HG03565 (cell line): Measurements from ENCODE around the gene ITIH1.
A peak's percentile ranks its signal among the peaks of the same experiment; 100 is the strongest.
"Not testable (repeated sequence)": the region's sequence is repeated elsewhere in the genome, so short reads cannot be mapped to it uniquely, and the experiment has no call there.

ENCODE experiments used
- ATAC-seq: cut with Tn5 transposase; IDR thresholded peaks from one replicate; pipeline ENCODE4 v1.9.1; 2021; ENCODE audit warnings: mild to moderate bottlenecking, moderate library complexity; ENCODE audit not compliant: unreplicated experiment

The ITIH1 gene, protein sequence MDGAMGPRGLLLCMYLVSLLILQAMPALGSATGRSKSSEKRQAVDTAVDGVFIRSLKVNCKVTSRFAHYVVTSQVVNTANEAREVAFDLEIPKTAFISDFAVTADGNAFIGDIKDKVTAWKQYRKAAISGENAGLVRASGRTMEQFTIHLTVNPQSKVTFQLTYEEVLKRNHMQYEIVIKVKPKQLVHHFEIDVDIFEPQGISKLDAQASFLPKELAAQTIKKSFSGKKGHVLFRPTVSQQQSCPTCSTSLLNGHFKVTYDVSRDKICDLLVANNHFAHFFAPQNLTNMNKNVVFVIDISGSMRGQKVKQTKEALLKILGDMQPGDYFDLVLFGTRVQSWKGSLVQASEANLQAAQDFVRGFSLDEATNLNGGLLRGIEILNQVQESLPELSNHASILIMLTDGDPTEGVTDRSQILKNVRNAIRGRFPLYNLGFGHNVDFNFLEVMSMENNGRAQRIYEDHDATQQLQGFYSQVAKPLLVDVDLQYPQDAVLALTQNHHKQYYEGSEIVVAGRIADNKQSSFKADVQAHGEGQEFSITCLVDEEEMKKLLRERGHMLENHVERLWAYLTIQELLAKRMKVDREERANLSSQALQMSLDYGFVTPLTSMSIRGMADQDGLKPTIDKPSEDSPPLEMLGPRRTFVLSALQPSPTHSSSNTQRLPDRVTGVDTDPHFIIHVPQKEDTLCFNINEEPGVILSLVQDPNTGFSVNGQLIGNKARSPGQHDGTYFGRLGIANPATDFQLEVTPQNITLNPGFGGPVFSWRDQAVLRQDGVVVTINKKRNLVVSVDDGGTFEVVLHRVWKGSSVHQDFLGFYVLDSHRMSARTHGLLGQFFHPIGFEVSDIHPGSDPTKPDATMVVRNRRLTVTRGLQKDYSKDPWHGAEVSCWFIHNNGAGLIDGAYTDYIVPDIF

DNA sequence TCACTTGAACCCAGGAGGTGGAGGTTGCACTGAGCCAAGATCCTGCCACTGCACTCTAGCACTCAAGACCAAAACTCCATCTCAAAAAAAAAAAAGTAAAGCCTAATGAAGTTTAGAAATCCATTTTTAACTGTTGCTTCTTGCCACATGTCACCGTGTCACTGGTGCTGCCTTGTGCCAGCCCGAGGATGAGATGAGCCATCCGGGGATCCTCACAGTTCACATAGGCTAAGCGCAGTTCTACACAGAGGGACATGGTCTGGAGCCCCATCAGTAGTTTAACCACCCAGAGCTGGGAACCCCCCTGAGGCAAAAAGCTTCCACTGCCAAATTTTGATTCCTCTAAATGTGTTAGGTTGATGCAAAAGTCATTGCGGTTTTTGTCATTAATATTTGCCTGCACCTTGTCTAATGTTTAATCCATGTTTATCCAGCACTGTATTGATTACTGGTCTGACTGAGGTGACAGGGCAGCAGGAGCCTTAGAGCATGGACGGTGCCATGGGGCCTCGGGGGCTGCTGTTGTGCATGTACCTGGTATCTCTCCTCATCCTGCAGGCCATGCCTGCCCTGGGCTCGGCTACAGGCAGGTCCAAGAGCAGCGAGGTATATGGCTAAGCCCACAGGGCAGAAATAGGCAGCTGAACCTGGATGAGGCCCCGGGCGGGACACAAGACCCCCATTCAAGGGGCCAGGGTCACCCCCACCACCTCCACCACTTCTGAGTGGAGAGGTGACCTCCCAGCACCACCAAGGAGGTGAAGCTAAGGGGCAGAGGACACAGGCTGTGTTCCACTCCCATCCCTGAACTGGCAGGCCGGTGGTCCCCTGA lies at the start of gene ITIH1:
Gene ITIH1, plus strand, starts transcription at position 473 of the 832 bp plus-strand sequence. Its CDS starts 17 bp downstream, at position 490.
- ATAC-seq = no peak

DNA sequence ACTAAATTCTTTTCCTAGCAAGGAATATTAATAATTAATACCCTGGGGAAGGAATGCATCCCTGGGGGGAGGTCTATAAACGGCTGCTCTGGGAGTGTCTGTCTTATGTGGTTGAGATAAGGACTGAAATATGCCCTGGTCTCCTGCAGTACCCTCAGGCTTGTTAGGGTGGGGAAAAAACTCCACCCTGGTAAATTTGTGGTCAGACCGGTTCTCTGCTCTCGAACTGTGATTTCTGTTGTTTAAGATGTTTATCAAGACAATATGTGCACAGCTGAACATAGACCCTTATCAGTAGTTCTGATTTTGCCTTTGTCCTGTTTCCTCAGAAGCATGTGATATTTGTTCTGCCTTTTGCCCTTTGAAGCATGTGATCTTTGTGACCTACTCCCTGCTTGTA lies 48.6 kb upstream of the ITIH1 start:
- ATAC-seq = not testable (repeated sequence)

DNA sequence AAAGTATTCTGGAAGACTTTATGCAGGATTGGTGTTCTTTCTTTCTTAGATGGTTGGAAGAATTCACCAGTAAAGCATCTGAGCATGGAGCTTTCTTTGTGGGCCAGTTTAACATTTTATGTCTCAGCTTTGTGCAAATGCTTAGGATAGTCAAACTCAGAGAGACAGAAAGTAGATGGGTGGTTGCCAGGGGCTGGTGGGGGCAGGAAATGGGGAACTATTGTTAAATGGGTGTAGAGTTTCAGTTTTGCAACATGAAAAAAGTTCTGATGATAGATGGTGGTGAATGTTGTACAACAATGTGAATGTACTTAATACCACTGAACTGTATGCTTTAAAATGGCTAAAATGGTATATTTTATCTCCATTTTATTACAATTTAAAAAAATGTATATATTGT lies 46.7 kb upstream of the ITIH1 start:
- ATAC-seq = no peak

DNA sequence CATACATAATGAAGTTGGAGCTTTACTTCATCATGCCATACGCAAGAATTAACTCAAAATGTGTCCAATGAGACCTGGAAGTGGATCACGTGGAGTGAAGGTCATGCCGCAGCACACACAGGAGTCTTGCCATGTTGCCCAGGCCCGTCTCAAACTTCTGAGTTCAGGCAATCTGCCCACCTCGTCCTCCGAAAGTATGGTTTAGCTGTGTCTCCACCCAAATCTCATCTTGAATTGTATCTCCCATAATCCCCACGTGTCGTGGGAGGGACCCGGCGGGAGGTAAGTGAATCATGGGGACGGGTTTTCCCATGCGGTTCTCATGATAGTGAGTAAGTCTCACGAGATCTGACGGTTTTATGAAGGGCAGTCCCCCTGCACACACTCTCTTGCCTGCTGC lies 45.8 kb upstream of the ITIH1 start:
- ATAC-seq = no peak

DNA sequence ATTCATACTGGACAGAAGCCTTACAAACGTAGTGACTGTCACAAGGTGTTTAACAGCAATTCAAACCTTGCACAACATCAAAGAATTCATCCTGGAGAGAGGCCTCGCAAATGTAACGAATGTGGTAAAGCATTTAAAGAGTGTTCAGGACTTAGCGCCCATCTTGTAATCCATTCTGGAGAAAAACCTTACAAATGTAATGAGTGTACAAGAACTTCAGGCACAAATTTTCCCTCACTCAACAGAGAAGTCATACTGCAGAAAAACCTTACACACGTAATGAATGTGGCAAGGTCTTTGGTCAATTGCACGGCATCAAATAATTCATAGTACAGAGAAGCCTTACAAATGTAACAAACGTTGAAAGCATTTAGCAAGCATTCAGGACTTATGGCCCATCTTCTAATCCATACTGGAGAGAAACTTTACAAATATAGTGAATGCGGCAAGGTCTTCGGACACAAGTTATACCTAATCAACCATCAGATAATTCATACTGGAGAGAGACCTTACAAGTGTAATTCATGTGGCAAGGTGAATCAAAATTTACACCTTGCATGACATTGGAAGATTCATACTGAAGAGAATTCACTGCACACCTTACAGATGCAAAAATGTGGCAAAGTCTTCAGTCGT lies 44.0 kb upstream of the ITIH1 start:
- ATAC-seq = no peak

DNA sequence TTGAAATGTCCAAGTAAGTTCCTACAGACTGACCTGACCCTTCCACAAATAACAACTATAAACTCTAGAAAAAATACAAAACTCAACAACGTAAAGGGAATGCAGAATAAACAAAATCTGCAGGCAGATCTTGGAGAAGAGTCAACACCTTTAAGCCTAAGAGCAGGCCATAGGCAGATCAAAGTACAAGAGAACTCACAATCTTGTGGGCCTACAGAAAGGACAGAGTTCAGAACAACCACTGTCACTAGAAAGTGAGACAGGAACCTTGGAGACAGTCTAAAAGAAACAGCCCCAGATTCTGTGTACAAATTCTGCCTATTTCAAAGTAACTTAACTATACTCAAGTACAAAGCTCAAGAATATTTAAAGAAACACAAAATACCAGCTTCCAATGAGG lies 37.7 kb upstream of the ITIH1 start:
- no peak for ATAC-seq

DNA sequence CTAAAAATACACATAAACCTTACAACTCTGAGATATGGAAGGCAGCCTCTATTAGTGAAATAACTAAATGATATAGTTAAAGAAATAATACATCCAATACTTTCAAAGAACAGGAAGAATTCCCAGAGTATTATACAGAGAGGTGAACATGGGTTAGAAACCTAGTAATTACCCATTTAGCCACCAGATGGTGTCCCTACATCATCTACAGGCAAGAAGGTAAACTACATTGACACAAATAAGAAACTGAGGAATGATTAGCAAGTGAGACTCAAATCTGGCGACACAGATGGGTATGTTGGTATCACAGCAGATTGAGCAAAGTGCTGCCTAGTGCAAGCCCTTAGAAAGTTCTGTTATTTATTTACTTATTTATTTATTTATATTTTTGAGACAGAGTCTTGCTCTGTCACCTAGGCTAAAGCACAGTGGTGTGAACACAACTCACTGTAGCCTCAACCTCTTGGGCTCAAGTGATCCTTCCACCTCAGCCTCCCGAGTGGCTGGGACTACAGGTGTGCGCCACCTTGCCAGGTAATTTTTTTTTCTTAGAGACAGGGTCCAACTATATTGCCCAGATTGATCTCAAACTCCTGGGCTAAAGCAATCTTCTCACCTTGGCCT lies 34.9 kb upstream of the ITIH1 start:
- ATAC-seq = no peak

DNA sequence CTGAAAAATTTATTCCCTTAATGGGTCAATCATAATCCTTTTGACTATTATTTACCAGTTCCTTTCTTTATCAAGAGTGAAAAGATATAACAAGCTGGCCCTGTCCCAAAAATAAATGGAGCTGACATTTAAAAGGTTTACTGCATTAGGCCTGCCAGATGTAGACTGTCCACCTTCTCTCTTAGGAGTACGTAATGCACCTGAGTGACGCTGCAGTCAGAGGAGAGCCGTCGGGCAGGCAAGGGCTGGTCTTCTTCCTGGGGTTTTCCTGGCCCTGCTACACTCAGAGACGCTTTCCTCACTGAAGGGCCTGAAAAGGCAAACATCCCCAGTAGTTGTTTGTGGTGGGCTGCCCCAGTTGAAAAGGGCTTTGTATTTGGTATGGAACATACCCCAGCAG lies 34.2 kb upstream of the ITIH1 start:
- no peak for ATAC-seq

DNA sequence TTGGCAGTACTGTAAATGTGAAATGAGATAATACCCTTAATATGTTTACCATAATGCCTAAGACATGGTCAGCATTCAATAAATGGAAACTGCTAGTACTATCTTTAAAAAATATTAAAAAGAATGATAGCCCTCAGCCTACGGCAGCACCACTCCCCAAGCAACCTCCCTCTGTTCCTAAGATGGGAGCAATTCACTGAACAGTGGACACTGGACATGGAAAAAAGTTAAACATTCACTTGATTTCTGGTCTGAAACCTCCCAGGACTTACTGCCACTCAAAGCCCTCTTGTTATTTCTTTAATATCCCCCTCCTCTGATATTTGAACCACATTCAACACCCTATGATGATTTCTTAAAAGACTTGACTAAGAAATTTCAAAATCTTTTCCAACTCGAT lies 33.7 kb upstream of the ITIH1 start:
- no peak for ATAC-seq

DNA sequence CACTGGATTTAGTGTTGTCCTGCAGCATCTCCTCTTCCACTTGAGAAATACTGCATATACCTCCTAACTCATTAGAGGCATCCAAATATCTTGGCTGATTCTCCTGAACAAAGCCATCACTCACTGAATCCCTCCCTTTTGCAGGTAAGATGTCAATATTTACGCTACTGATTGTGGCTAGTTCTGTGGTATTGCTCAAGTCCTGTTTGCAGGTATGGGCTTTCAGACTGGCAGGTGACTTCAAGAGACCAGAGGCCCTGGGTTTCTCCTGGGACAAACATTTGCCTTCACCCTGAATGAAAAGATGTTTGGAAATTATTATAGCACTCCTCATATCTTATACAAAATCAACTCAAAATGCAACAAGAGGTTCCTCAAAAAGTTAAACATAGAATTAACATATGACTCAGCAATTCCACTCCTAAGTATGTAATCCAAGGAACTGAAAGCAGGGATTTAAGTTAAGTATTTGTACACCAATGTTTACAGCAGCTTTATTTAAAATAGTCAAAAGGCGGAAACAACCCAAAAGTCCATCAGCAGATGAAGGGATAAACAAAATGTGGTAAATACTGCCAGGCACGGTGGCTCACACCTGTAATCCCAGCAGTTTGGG lies 25.2 kb upstream of the ITIH1 start:
- ATAC-seq = no peak

DNA sequence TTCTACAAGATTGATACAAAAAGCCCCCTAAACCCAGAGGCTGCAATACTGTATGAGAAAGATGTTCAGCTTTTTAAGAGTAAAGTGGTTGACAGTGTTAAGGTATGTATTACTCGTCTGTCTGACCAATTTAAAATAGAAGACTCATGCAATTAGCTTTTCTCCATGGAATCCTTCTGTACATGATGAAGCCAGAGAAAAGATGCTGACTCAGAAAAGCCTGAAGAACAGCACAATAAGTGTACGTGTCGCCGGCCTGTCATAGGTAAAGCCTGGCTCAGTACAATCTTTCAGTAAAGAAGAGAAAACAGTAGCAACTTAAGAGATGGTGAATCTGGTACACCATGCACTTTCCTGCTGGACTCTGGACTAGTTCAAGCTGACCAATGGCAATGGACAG lies 23.0 kb upstream of the ITIH1 start:
- ATAC-seq = no peak

DNA sequence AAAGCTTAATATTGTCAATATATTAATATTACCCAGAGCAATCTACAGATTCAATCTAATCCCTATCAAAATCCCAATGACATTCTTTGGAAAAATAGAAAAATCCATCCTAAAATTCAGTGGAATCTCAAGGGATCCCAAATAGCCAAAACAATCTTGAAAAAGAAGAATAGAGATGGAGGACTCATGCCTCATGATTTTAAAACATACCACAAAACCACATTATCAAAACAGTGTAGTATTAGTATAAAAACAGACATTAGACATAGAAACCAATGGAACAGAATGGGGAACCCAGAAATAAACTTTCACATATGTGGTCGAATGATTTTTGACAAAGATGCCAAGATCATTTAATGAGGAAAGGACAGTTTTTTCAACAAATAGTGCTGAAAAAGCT lies 21.3 kb upstream of the ITIH1 start:
- ATAC-seq = no peak

DNA sequence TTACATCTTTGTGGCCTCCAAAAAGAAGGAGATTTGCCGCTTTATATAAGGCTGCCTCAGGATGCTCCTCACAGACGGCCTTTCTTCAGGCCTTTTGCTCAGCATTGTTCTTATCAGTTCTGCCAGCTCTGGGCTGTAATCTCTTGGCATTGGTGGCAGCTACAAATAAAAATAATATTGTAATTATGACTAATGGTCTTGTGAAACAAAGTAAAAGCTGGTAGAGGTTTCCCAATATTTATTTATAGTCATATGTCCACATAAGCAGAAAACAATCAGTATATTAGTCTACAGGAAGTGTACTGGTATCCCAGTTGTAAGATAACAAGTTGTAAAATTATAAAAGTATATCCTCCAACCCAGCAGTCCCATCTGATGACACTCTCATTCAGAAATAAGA lies 13.9 kb upstream of the ITIH1 start:
- no peak for ATAC-seq

DNA sequence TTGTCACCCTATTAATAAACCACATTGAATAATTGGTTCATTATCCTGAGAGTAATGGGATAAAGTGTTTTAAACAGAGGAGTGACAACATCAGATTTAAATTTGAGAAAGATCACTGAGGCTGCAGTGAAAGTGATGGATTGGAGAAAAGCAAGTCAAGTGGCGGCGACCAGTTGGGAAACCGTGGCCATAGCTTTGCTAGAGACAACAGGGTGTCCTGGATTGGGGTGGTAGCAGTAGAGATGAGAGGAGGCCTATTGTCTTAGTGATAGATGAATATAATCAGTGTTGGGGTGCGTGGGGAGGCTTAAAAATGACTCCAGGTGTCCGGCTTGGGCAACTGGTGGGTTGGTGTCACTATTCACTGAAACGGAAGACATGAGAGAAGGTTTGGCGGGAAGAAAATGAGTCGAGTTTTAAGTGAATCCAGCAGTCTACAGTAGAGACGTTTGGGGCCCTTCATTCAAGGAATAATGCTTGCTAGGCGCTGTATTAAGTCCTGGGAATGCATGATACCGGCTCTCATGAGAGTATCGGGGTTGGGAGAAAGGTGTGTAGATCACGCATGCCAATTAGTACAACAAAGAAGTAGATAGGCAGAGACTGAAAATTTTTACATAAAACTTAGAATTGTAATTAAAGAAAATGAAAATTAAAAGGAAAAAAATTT lies 7.5 kb upstream of the ITIH1 start:
- ATAC-seq = no peak

DNA sequence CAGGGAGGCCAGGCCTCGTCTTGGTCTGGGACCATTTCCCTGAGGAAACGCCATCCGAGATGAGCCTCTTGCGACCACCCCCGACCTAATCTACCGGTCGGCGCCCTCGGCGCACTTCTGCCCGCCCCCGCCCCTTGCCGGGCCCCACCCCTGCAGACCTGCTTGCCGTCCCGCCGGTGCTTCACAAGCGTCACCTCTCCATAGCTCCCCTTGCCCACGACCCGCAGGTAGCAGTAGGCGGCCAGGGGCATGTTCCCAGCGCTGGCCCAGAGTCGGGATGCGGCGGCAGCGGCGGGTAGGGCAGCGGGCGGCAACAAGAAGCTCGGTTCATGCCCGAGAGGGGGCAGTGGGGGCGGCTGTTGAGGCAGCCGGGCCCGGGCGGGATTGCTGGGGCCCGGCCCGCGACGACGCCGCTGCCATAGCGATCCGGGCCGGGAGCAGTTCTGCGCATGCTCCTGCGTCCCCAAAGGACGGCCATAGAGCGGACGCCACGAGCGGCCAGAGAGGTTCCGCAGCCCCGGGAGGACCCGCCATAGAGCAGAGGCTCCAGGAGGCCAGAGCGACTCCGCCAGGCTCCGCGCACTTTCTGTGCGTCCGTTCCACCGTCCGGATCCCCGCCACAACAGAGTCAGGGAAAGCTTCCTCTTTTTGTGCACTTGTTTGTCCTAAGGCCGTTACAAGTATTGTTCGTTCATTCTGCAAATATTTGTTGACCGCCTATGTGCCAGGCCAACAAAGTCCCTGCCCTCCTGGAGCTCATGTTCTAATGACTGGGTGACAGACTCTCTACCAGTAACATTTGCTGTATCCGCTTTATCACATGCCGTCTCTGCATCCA lies 6.7 kb upstream of the ITIH1 start, which contains the start of gene NEK4:
Gene NEK4, minus strand, starts transcription at position 445 of the 838 bp plus-strand sequence. Its CDS starts 194 bp downstream, at position 251.
- ATAC-seq = peak; percentile 89

DNA sequence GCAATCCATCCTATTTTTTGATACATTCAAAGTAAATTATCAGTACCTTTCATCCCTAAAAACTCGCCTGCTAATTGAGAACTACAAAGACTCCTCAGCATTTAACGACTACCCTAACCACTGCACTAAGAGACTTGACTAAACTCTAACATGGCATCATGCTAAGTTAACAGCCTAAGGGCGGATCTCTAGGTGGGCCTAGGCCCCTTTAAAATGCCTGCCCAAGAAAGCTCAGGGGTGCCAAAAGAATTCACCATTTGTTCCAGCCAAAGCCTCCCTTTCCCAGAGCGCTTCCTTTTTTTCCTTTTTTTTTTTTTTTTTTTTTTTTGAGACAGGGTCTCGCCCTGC lies 6.1 kb upstream of the ITIH1 start:
- no peak for ATAC-seq

DNA sequence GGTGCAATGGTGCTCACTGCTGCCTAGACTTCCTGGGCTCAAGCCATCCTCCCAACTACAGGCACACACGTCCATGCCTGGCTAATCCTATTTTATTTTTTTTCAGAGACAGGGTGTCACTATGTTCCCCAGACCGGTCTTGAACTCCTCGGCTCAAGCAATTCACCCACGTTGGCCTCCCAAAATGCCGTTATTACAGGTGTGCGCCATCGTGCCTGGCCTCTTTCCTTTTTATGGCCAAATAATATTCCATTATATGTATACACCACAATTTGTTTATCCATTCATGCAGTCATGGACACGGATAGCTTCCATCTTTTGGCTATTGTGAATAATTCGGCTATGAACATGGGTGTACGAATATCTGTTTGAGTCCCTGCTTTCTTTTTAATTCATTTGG lies 5.7 kb upstream of the ITIH1 start:
- no peak for ATAC-seq

DNA sequence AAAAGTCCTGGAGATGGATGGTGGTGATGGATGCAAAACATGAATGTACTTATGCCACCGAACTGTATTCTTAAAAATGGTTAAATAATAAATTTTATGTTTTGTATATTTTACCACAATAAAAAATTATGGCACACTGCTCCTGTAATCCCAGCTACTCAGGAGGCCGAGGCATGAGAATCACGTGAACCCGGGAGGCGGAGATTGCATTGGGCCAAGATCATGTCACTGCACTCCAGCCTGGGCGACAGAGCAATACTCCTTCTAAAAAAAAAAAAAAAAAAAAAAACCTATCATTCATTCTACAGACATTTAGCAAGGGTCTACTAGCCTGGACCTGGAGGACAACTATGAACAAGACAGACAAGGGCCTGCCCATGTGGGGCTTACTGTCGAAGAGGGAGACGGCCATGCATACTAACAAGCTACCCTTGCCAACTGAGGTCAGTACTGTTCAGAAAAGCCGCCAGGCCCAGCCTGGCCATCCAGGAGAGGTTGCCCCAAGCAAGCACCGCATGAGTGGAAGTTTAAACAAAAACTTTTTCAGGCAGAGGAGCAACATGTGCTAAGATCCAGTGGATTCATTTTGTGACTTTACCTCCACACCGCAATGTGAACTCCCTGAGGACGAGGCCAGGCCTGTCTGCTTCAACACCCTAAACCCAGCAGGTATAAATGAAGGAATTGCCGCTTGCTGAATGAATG lies 3.9 kb upstream of the ITIH1 start:
- ATAC-seq = no peak
